SK-MEL-5 (cell line): ENCODE measurements around the gene DPEP3. TPM values are rescaled to one million over a fixed set of nuclear protein-coding genes. Genes with fewer than 3 reads are reported as not detected.
"Not testable (repeated sequence)": the region's sequence is repeated elsewhere in the genome, so short reads cannot be mapped to it uniquely, and the experiment has no call there.

Experiments
- DNase-seq: peaks from one replicate; pipeline ENCODE4 v3.0.0-alpha.2; 2016; ENCODE audit warnings: low read depth, low spot score
- in situ Hi-C: cut with HindIII; loops from 2 replicates; pipeline ENCODE4 v1.10.0; 2016; ENCODE audit warnings: low sequenced_read_pairs, high pct_unique_total_duplicates, low pct_unique_long_range_greater_than_20kb
- polyA plus RNA-seq, 2 experiments: library from polyadenylated mRNA; depleted of rRNA; stranded (reverse); fragments of >200 nt; gene quantifications; 2 replicates each; pipeline ENCODE4 v1.2.3, GENCODE V29; 2015
- total RNA-seq: library from RNA; depleted of rRNA; stranded (reverse); fragments of >200 nt; shearing (Covaris generic); gene quantifications from 2 replicates; pipeline ENCODE4 v1.2.3, GENCODE V29; 2014; rRNA removed

DPEP3 gene
- not detected in 2 replicates for total RNA-seq
- polyA plus RNA-seq (2015; cell fraction: cytosol; rRNA removed) = not detected in 2 replicates
- polyA plus RNA-seq (2015; cell fraction: nucleus; rRNA removed) = not detected in 2 replicates

GRCh38 chr16:67979955-67980678 is at the start of gene DPEP3:
Gene DPEP3 (minus strand): TSS chr16:67980499. CDS start chr16:67980380, 119 bp downstream.
- no peak for DNase-seq
- in situ Hi-C loops = no loop called here

GRCh38 chr16:68028996-68029395 is 48.7 kb upstream of the DPEP3 start:
- in situ Hi-C loops = no loop called here
- DNase-seq = no peak

GRCh38 chr16:68022728-68023537 is 42.6 kb upstream of the DPEP3 start, which contains the start of the genes DDX28 and DUS2:
Gene DDX28 (minus strand): TSS chr16:68023232. CDS start chr16:68023202, 30 bp downstream.
Gene DUS2 (plus strand): TSS chr16:68023284. CDS start chr16:68038024, 14,740 bp downstream.
- in situ Hi-C loops = no loop called here
- DNase-seq = peak; percentile 82

GRCh38 chr16:68022278-68022727 is 42.0 kb upstream of the DPEP3 start:
- in situ Hi-C loops = no loop called here
- DNase-seq = no peak

GRCh38 chr16:68021490-68021889 is 41.2 kb upstream of the DPEP3 start:
- in situ Hi-C loops = no loop called here
- DNase-seq = no peak

GRCh38 chr16:68019167-68019680 is 38.9 kb upstream of the DPEP3 start:
- in situ Hi-C loops = no loop called here
- no peak for DNase-seq

GRCh38 chr16:68015681-68016080 is 35.4 kb upstream of the DPEP3 start, which contains the start of gene DPEP2NB:
Gene DPEP2NB (minus strand): TSS chr16:68015911. CDS start chr16:68015770, 141 bp downstream.
- in situ Hi-C loops = no loop called here
- DNase-seq = no peak

- in situ Hi-C loops = no loop called here
- DNase-seq = no peak
Observed at GRCh38 chr16:68013440-68013839, 33.1 kb upstream of the DPEP3 start.

- in situ Hi-C loops, DNase-seq: not testable (repeated sequence)
Observed at GRCh38 chr16:68009872-68010271, 29.6 kb upstream of the DPEP3 start.

GRCh38 chr16:68009157-68009735 is 28.9 kb upstream of the DPEP3 start:
- in situ Hi-C loops = no loop called here
- DNase-seq = no peak

GRCh38 chr16:68005786-68006286 is 25.5 kb upstream of the DPEP3 start:
- DNase-seq = peak; percentile 28
- in situ Hi-C loops = no loop called here

GRCh38 chr16:68005211-68005610 is 24.9 kb upstream of the DPEP3 start:
- in situ Hi-C loops = no loop called here
- no peak for DNase-seq

- in situ Hi-C loops = no loop called here
- no peak for DNase-seq
Observed at GRCh38 chr16:68003031-68003430, 22.7 kb upstream of the DPEP3 start.

GRCh38 chr16:68000450-68000849 is 20.2 kb upstream of the DPEP3 start:
- no peak for DNase-seq
- in situ Hi-C loops = no loop called here

- DNase-seq = no peak
- in situ Hi-C loops = no loop called here
Observed at GRCh38 chr16:67999985-68000384, 19.7 kb upstream of the DPEP3 start.

- in situ Hi-C loops, DNase-seq: not testable (repeated sequence)
Observed at GRCh38 chr16:67998779-67999688, 18.7 kb upstream of the DPEP3 start, which contains the start of gene DPEP2. Gene DPEP2 (minus strand): TSS chr16:67999484. CDS start chr16:67993212, 6,272 bp downstream.
